Osteoblast (primary cell): ENCODE results near the gene ERH. TPM values are rescaled to one million over a fixed set of nuclear protein-coding genes. Genes with fewer than 3 reads are reported as not detected.
A peak's percentile ranks its signal among the peaks of the same experiment; 100 is the strongest.

Experiments
- DNase-seq: peaks from one replicate; pipeline ENCODE4 v3.0.0; 2011; ENCODE audit warnings: low spot score, mixed read lengths; ENCODE audit not compliant: insufficient read length; ENCODE audit errors: missing footprints
- H2AFZ ChIP-seq: 2 replicates; pipeline ENCODE4 v1.6.0; 2011; ENCODE audit warnings: mild to moderate bottlenecking, low read length
- H3K27ac ChIP-seq: 2 replicates; pipeline ENCODE4 v1.5.1; 2011; ENCODE audit warnings: mild to moderate bottlenecking, low read depth, low read length, moderate library complexity
- H3K27me3 ChIP-seq: 2 replicates; pipeline ENCODE4 v1.6.0; 2012; ENCODE audit warnings: mild to moderate bottlenecking, control low read depth, inconsistent platforms, low read length, moderate library complexity; ENCODE audit not compliant: insufficient read depth
- H3K36me3 ChIP-seq: 2 replicates; pipeline ENCODE4 v1.5.1; 2011; ENCODE audit warnings: mild to moderate bottlenecking, low read length, control low read depth, moderate library complexity; ENCODE audit not compliant: insufficient read depth
- H3K4me1 ChIP-seq: 2 replicates; pipeline ENCODE4 v1.5.1; 2011; ENCODE audit warnings: mild to moderate bottlenecking, low read length, control low read depth, moderate library complexity; ENCODE audit not compliant: insufficient read depth
- H3K4me2 ChIP-seq: 2 replicates; pipeline ENCODE4 v1.6.0; 2011; ENCODE audit warnings: mild to moderate bottlenecking, low read length; ENCODE audit not compliant: insufficient read depth
- H3K4me3 ChIP-seq: fragments of 200-600 bp; sonication (generic); 3 replicates; pipeline ENCODE4 v1.5.1; 2012; ENCODE audit warnings: mild to moderate bottlenecking, low read length, inconsistent platforms; ENCODE audit not compliant: insufficient read depth
- H3K79me2 ChIP-seq: 2 replicates; pipeline ENCODE4 v1.6.0; 2012; ENCODE audit warnings: mild to moderate bottlenecking, low read length, control low read depth, inconsistent platforms; ENCODE audit not compliant: insufficient read depth
- H3K9me3 ChIP-seq: 2 replicates; pipeline ENCODE4 v1.5.1; 2011; ENCODE audit warnings: low read depth, low read length, control low read depth
- H4K20me1 ChIP-seq: 2 replicates; pipeline ENCODE4 v1.6.0; 2012; ENCODE audit warnings: mild to moderate bottlenecking, low read length, control low read depth; ENCODE audit not compliant: insufficient read depth
- CTCF ChIP-seq: IDR thresholded peaks from 2 replicates; pipeline ENCODE4 v1.5.1; 2011; ENCODE audit warnings: mild to moderate bottlenecking, low read depth, low read length, moderate library complexity; ENCODE audit errors: extremely low read depth
- total RNA-seq: library from RNA; depleted of rRNA; stranded (reverse); fragments of >200 nt; gene quantifications from 2 replicates; pipeline ENCODE4 v1.2.3, GENCODE V29; 2012

Gene ERH
- total RNA-seq, 1 donor, result 75.3 TPM

- no peaks in the 10 kb centered on the region for H3K27me3 ChIP-seq
- peaks cover 53% of the 10 kb centered on the region for H3K79me2 ChIP-seq
- no peak overlapping the region for H2AFZ ChIP-seq
- no peak overlapping the region for H3K4me2 ChIP-seq
- H4K20me1 ChIP-seq, result peaks cover 23% of the 10 kb centered on the region
- H3K4me1 ChIP-seq, result no peaks in the 10 kb centered on the region
- no peak for TF ChIP-seq CTCF
- H3K9me3 ChIP-seq, result no peaks in the 10 kb centered on the region
- peak; percentile 35 for DNase-seq
- H3K36me3 ChIP-seq, result peaks cover 2% of the 10 kb centered on the region
- H3K4me3 ChIP-seq, result no peak overlapping the region
- H3K27ac ChIP-seq, result no peak overlapping the region
These were observed 34.3 kb upstream of the ERH start for GRCh38 chr14:69432364-69432763.

- H4K20me1 ChIP-seq, result peaks cover 16% of the 10 kb centered on the region
- H2AFZ ChIP-seq, result no peak overlapping the region
- H3K27me3 ChIP-seq, result no peaks in the 10 kb centered on the region
- H3K4me2 ChIP-seq, result no peak overlapping the region
- peaks cover 48% of the 10 kb centered on the region for H3K79me2 ChIP-seq
- no peak for DNase-seq
- peaks cover 21% of the 10 kb centered on the region for H3K36me3 ChIP-seq
- no peaks in the 10 kb centered on the region for H3K4me1 ChIP-seq
- no peaks in the 10 kb centered on the region for H3K9me3 ChIP-seq
- H3K27ac ChIP-seq, result no peak overlapping the region
- no peak overlapping the region for H3K4me3 ChIP-seq
- no peak for TF ChIP-seq CTCF
These were observed 32.3 kb upstream of the ERH start for GRCh38 chr14:69430306-69430939.

GRCh38 chr14:69429643-69430042 lies 31.5 kb upstream of the ERH start:
- TF ChIP-seq CTCF, result no peak
- no peak overlapping the region for H3K27ac ChIP-seq
- no peaks in the 10 kb centered on the region for H3K27me3 ChIP-seq
- H4K20me1 ChIP-seq, result peaks cover 14% of the 10 kb centered on the region
- peaks cover 40% of the 10 kb centered on the region for H3K79me2 ChIP-seq
- H3K4me1 ChIP-seq, result peaks cover 5% of the 10 kb centered on the region
- H3K9me3 ChIP-seq, result no peaks in the 10 kb centered on the region
- no peak overlapping the region for H3K4me2 ChIP-seq
- DNase-seq, result no peak
- no peak overlapping the region for H3K4me3 ChIP-seq
- H3K36me3 ChIP-seq, result peaks cover 28% of the 10 kb centered on the region
- H2AFZ ChIP-seq, result no peak overlapping the region

GRCh38 chr14:69428289-69428998 lies 30.3 kb upstream of the ERH start:
- Histone ChIP-seq H3K79me2 (peaks cover 35% of the 10 kb centered on the region), H2AFZ (no peak overlapping the region)
- no peak for TF ChIP-seq CTCF

More at GRCh38 chr14:69428289-69428998, 30.3 kb upstream of the ERH start:
- Histone ChIP-seq H3K4me2 (no peak overlapping the region), H3K4me3 (no peak overlapping the region), H4K20me1 (peaks cover 24% of the 10 kb centered on the region), H3K27ac (no peak overlapping the region), H3K4me1 (peaks cover 13% of the 10 kb centered on the region), H3K9me3 (no peaks in the 10 kb centered on the region), H3K36me3 (peaks cover 28% of the 10 kb centered on the region), H3K27me3 (no peaks in the 10 kb centered on the region)
- no peak for DNase-seq
